C1 segment of cervical spinal cord (tissue), 14 donors: ENCODE data around the gene SFTPA2.
A peak's percentile ranks its signal among the peaks of the same experiment; 100 is the strongest.
"Not testable (repeated sequence)": the region's sequence is repeated elsewhere in the genome, so short reads cannot be mapped to it uniquely, and the experiment has no call there.

Experiments
- DNase-seq, 14 donors: peaks; one replicate each; lab custom pipeline; 2025; lab: John Stamatoyannopoulos, UW

The SFTPA2 gene

GRCh38 chr10:79560160-79560709 lies at the start of gene SFTPA2:
SFTPA2 (minus strand) TSS chr10:79560407; CDS start chr10:79559483, 924 bp downstream.
- DNase-seq = no peak

GRCh38 chr10:79608505-79609375 lies 48.5 kb upstream of the SFTPA2 start:
- peak in 1 of 14 donors; percentile 1 for DNase-seq

- DNase-seq = no peak
These were observed 45.1 kb upstream of the SFTPA2 start for GRCh38 chr10:79605308-79605707.

DNA sequence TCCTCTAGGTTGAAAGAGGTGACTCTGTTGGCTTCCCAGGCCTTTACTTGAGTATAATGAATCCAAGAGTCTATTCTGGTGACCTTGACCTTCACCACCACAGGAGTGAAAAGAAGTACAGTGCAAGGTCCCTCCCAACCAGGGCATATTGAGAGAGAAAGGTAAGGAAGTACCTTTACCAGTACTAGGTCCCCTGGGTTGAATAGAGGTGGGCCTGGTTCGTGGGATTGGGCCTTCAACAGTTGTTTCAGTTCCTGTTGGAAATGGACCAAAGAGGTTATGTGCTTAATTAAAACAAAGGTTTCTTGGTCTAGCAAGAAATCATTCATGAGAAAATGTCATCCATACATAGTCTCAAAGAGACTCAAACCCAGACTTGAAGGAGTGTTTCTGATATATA lies 44.1 kb upstream of the SFTPA2 start:
- no peak for DNase-seq

- no peak for DNase-seq
These were observed 42.7 kb upstream of the SFTPA2 start for GRCh38 chr10:79602953-79603352.

DNA sequence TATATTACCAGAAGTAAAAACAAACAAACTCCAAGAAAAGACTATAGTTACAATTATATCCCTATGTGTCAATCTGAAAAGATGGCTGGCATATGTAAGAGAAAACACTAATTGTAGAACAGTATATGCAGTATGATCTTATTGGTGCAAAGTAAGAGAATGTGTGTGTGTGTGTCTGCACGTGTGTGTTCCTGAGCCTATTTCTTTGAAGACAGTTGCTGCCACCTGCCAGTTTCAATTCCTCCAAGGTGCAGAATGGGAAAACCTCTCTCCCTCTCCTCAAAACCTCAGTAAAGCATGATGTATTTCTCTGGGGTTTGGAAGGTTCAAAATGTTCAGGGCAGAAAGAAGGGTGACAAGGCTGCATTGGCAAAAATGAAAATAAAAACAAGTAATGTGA lies 41.7 kb upstream of the SFTPA2 start:
- no peak for DNase-seq

DNA sequence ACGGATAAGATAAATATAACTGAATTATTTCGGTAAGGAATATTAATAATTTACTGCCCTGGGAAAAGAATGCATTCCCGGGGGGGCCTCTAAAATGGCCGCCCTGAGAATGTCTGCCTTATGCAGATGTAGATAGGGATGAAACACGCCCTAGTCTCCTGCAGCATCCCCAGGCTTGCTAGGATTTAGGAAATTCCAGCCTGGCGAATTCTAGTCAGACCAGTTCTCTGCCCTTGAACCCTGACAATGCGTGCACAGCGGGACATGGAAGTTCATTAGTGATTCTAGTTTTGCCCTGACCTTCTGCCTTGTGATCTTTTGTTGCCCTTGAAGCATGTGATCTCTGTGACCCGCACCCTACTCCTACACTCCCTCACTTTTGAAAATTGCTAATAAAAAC lies 39.4 kb upstream of the SFTPA2 start:
- DNase-seq = not testable (repeated sequence)

- no peak for DNase-seq
These were observed 35.3 kb upstream of the SFTPA2 start for GRCh38 chr10:79595510-79595909.

GRCh38 chr10:79594565-79594964 lies 34.4 kb upstream of the SFTPA2 start:
- not testable (repeated sequence) for DNase-seq

GRCh38 chr10:79593377-79593776 lies 33.2 kb upstream of the SFTPA2 start:
- no peak for DNase-seq

DNA sequence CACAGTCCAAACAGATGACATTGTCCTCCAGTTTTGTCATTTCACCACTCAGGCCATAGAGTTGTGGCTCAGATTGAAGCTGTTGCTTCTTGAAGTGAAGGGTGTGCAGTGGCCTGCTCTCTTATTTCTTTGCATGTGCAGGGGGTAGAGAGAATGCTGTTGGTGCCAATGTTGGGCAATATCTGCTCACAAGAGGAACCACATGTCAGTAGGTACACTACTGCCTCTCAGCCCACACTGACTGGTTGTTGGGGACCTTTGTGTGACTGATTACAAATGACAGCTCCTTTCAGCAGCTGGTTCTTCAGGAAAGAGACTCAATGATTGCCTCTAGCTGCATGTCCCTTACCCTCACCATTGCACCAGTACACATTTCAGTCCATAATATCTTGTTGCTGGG lies 28.6 kb upstream of the SFTPA2 start:
- no peak for DNase-seq

- no peak for DNase-seq
These were observed 26.7 kb upstream of the SFTPA2 start for GRCh38 chr10:79586933-79587332.

GRCh38 chr10:79585870-79586527 lies 25.8 kb upstream of the SFTPA2 start:
- no peak for DNase-seq

DNA sequence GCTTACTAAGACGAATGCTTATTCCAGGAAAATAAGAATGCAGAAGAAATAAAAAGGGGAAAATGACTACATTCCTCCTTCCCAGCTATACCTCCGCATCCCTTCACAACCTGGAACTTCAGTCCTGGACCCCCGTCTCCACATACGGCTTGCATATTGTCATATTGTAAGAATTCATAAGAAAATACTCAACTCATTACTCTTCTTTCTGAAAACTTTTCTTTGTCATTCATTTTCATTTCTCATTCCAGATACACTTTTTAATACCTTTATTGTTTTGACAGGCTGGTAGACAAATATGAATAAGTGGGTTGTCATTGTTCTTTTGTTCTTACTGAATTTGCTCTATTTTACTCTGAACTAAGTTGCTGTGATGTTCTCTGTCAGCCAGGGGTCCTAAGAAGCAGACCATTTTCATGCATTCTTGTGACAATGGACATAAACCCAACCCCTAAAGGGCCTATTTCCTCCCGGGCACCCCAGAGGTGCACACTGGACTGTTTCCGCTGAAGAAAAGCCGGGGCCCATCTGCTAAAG lies 23.3 kb upstream of the SFTPA2 start:
- no peak for DNase-seq

- DNase-seq = not testable (repeated sequence)
These were observed 22.7 kb upstream of the SFTPA2 start for GRCh38 chr10:79582954-79583353.

- DNase-seq = peak in 1 of 14 donors; percentile 20
These were observed 21.9 kb upstream of the SFTPA2 start for GRCh38 chr10:79582096-79582495.

- DNase-seq = no peak
These were observed 20.8 kb upstream of the SFTPA2 start for GRCh38 chr10:79581044-79581443.

- DNase-seq = no peak
These were observed 19.2 kb upstream of the SFTPA2 start for GRCh38 chr10:79579361-79579760.

DNA sequence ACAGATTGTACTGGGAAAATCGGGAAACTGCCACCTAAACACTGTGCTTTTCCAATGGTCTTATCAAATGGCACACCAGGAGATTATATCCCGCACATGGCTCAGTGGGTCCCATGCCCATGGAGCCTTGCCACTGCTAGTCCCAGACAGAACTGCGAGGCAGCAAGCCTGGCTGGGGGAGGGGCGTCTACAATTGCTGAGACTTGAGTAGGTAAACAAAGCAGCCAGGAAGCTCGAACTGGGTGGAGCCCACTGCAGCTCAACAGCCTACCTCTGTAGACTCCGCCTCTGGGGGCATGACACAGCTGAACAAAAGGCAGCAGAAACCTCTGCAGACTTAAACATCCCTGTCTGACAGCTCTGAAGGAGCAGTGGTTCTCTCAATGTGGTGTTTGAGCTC lies 10.4 kb upstream of the SFTPA2 start:
- DNase-seq = not testable (repeated sequence)

DNA sequence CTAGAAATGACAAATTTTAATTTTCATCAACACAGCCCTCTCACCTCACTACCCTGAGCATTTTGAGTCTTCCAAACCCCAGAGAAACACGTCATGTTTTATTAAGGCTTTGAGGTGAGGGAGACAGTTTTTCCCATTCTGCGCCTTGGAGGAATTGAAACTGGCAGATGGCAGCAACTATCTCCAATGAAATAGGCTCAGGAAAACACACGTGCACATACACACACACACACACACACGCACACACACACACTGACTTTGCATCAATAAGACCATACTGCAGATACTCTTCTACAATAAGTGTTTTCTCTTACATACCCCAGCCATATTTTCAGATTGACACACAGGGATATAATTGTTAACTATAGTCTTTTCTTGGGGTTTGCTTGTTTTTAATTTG lies 3.2 kb upstream of the SFTPA2 start:
- no peak for DNase-seq

- peak in 8 of 14 donors; percentile 2 to 66 (median 22) for DNase-seq
These were observed 2.0 kb upstream of the SFTPA2 start for GRCh38 chr10:79562135-79562756.

DNA sequence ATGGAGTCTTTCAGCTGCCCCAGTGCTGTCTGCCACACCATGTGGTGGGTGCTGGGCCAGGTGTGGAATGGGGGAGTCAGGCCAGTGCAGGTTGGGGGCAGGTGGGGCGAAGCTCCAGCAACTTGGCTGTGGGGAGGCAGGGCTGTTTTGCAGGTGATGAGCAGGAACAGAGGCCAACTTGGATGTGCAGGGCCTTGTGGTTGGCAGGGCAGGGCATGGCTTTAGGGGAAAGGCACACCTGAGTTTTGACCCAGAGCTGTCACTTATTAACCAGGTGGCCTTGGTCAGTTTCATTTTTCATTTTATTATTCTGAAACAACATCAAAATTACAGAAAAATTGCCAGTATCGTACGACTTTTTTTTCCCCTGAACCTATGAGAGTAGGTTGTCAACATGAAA lies 1.1 kb upstream of the SFTPA2 start:
- no peak for DNase-seq
